A673 (cell line): ENCODE results near the gene TP53INP2. TPM values are rescaled to one million over a fixed set of nuclear protein-coding genes. Genes with fewer than 3 reads are reported as not detected.

Experiments
- BruUV-seq: library from RNA; stranded (reverse); fragments of 400-500 nt; replicated peaks from 2 replicates; lab custom pipeline; 2021; lab: Mats Ljungman, UMichigan
- CTCF ChIA-PET: fragments of 300-600 bp; sonication (Branson Sonifier 250); formaldehyde crosslinking; loops from one replicate; lab custom pipeline; 2022; ENCODE audit warnings: antibody characterized with exemption; lab: Charles Lee
- POLR2A ChIA-PET: fragments of 300-600 bp; sonication (Branson Sonifier 250); formaldehyde crosslinking; loops from one replicate; lab custom pipeline; 2022; ENCODE audit warnings: antibody characterized with exemption; ENCODE audit not compliant: low non-redundant PET; lab: Charles Lee
- DNase-seq: peaks from one replicate; pipeline ENCODE4 v3.0.0-alpha.2; 2015; ENCODE audit warnings: low spot score
- H3K27ac ChIP-seq: fragments of 200-600 bp; sonication (generic); 2 replicates; pipeline ENCODE4 v1.5.1; 2016; ENCODE audit warnings: mixed run types, low read depth, mild to moderate bottlenecking, mixed read lengths, antibody characterized with exemption, low read length; ENCODE audit not compliant: poor library complexity, severe bottlenecking
- H3K27me3 ChIP-seq: fragments of 200-600 bp; sonication (generic); replicated peaks from 2 replicates; pipeline ENCODE4 v1.6.1; 2017; ENCODE audit warnings: mixed run types, low read depth, mild to moderate bottlenecking, mixed read lengths, antibody characterized with exemption, low read length; ENCODE audit not compliant: insufficient read depth, poor library complexity
- H3K36me3 ChIP-seq: fragments of 200-600 bp; sonication (generic); 2 replicates; pipeline ENCODE4 v1.6.1; 2016; ENCODE audit warnings: mixed run types, mild to moderate bottlenecking, mixed read lengths, antibody characterized with exemption, low read length; ENCODE audit not compliant: insufficient read depth, poor library complexity, severe bottlenecking
- H3K4me1 ChIP-seq: fragments of 200-600 bp; sonication (generic); 2 replicates; pipeline ENCODE4 v1.6.1; 2017; ENCODE audit warnings: mixed run types, mild to moderate bottlenecking, mixed read lengths, antibody characterized with exemption, low read length; ENCODE audit not compliant: insufficient read depth, poor library complexity, severe bottlenecking
- H3K4me3 ChIP-seq: fragments of 200-600 bp; sonication (generic); 2 replicates; pipeline ENCODE4 v1.5.1; 2016; ENCODE audit warnings: low read depth, mixed run types, mild to moderate bottlenecking, mixed read lengths, low read length; ENCODE audit not compliant: poor library complexity, severe bottlenecking
- H3K9me3 ChIP-seq: fragments of 200-600 bp; sonication (generic); 2 replicates; pipeline ENCODE4 v1.6.1; 2016; ENCODE audit warnings: mixed run types, low read depth, mild to moderate bottlenecking, mixed read lengths, antibody characterized with exemption, low read length; ENCODE audit not compliant: poor library complexity, severe bottlenecking
- intact Hi-C: fragments of 100-400 bp; cut with micrococcal nuclease; formaldehyde crosslinking; loops from one replicate; pipeline ENCODE4 v1.10.0; 2022; ENCODE audit not compliant: unreplicated experiment
- total RNA-seq: library from RNA; stranded (reverse); gene quantifications from 2 replicates; pipeline ENCODE4 v1.2.3, GENCODE V29; 2021
- TF ChIP-seq, protein P1 (sequence below): fragments of 300-800, 200-600 bp; sonication (generic); conservative IDR thresholded peaks from 2 replicates; pipeline ENCODE4 v1.5.1; 2017; ENCODE audit warnings: low read depth, mild to moderate bottlenecking, antibody characterized with exemption, low read length, moderate library complexity, mixed read lengths

Gene TP53INP2
- total RNA-seq, 1 experiment from 2014 or later = 7.2 TPM

DNA sequence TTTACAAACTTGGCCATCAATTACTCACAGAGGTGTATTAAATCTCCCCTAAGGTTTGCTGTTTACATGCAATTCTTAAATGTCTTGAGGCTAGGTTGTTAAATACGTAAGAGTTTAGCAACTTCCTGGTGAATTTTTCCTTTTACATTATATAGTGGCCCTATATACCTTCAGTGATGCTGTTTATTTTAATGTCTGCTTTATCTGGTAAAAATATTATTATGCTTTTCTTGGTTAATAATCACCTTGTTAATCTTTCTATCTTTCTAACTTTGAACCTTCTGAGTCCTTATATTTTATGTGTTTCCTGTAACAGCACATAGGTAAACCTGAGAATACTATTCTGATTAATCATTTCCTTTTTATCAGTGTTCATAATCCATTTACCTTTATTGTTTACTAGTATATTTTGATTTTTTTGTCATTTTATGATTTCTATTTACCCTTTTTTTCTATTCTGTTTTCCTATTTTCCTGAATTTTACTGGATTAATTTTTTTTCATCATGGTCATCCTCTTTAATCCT, 57.9 kb downstream of the TP53INP2 start:
- Histone ChIP-seq H3K9me3 (no peaks in the 10 kb centered on the region), H3K4me3 (no peak overlapping the region), H3K27ac (no peak overlapping the region), H3K27me3 (no peaks in the 10 kb centered on the region), H3K4me1 (no peaks in the 10 kb centered on the region), H3K36me3 (peaks cover 85% of the 10 kb centered on the region)
- TF ChIP-seq, protein P1, sequence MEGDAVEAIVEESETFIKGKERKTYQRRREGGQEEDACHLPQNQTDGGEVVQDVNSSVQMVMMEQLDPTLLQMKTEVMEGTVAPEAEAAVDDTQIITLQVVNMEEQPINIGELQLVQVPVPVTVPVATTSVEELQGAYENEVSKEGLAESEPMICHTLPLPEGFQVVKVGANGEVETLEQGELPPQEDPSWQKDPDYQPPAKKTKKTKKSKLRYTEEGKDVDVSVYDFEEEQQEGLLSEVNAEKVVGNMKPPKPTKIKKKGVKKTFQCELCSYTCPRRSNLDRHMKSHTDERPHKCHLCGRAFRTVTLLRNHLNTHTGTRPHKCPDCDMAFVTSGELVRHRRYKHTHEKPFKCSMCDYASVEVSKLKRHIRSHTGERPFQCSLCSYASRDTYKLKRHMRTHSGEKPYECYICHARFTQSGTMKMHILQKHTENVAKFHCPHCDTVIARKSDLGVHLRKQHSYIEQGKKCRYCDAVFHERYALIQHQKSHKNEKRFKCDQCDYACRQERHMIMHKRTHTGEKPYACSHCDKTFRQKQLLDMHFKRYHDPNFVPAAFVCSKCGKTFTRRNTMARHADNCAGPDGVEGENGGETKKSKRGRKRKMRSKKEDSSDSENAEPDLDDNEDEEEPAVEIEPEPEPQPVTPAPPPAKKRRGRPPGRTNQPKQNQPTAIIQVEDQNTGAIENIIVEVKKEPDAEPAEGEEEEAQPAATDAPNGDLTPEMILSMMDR = no peak
- intact Hi-C loops = loop anchor here (10.0 kb wide), 1 partner anchor 567 kb away; no protein-coding TSS in a partner anchor
- BruUV-seq = no TSS peak
- DNase-seq = no peak
- ChIA-PET CTCF (no interaction called here), POLR2A (no interaction called here)

Other genes starting within 250 kb of the TP53INP2 start
- gene DYNLRB1, start 187.9 kb upstream of the TP53INP2 start, total RNA-seq = 142 and 144 TPM in 2 replicates
- gene MAP1LC3A, start 145.6 kb upstream of the TP53INP2 start, total RNA-seq = 16.4 and 16.9 TPM in 2 replicates
- gene PIGU, start 27.3 kb upstream of the TP53INP2 start, total RNA-seq = 31.4 and 32.2 TPM in 2 replicates
- gene NCOA6, start 121.3 kb downstream of the TP53INP2 start, total RNA-seq = 39.9 and 41.2 TPM in 2 replicates
- gene GGT7, start 168.5 kb downstream of the TP53INP2 start, total RNA-seq = 14.1 and 15.3 TPM in 2 replicates
- gene ACSS2, start 172.3 kb downstream of the TP53INP2 start, total RNA-seq = 28.7 and 33.5 TPM in 2 replicates